ENCODE results near the gene SLC22A17.

The SLC22A17 gene

GRCh38 chr14:23302290-23303225, 50.1 kb downstream of the SLC22A17 start, which contains the start of gene PPP1R3E:
Gene PPP1R3E (minus strand): TSS chr14:23302859. CDS start chr14:23302576, 283 bp downstream.
- ATAC-seq = peak; percentile 33 to 37

GRCh38 chr14:23301969-23302289, 50.8 kb downstream of the SLC22A17 start:
- ATAC-seq = peak; percentile 9 to 14

GRCh38 chr14:23301288-23301968, 51.3 kb downstream of the SLC22A17 start:
- peak; percentile 81 to 84 for ATAC-seq

- ATAC-seq = no peak
These were observed 51.9 kb downstream of the SLC22A17 start for GRCh38 chr14:23300687-23301223.

GRCh38 chr14:23299986-23300686, 52.6 kb downstream of the SLC22A17 start:
- ATAC-seq = no peak

- no peak for ATAC-seq
These were observed 53.3 kb downstream of the SLC22A17 start for GRCh38 chr14:23299211-23299957.

DNA sequence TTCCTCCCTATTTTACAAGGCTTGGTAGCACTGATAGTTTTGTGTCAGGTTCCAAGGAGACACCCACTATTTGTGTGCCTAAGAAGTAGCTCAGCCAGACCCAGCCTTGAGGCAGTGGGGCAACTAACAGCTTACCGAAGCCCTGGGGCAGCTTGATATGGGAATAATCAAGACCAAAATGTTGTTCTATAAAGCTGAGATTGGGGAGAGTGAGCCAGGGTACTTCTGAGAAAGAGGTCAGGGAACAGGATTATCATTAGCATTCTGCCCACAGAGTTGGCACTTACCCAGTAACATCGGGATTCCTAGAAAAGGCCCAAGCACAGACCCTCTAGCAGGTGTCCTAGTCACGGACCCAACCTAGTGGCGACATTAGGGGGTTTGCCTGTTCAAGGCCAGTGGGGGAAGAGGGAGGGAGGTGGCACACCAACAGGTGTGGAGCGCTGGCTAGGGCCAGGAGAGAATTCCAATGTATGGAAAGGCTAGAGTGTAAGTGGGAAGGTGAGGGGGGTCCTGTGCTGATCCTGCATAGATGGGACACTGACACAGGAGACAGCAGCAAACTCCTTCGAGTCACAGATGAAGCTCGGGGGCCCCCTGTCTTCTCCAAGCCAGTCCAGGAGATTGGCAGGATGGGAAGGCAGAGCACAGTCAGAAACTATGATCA, 54.9 kb downstream of the SLC22A17 start:
- ATAC-seq = no peak

GRCh38 chr14:23297096-23297495, 55.6 kb downstream of the SLC22A17 start:
- no peak for ATAC-seq
